ENCODE results near the gene SMARCAL1.

SMARCAL1 gene

GRCh38 chr2:216391401-216391800 is 20.9 kb upstream of the SMARCAL1 start:
- no peak overlapping the region for H3K4me3 ChIP-seq (ENCODE audit: low read depth, low read length)
- DNase-seq (ENCODE audit: low read depth) = no peak

- H3K4me3 ChIP-seq (ENCODE audit: low read depth, low read length) = no peak overlapping the region
- DNase-seq (ENCODE audit: low read depth) = no peak
Observed at GRCh38 chr2:216392018-216392562, 20.2 kb upstream of the SMARCAL1 start.

GRCh38 chr2:216392945-216393840 is 19.1 kb upstream of the SMARCAL1 start:
- DNase-seq (ENCODE audit: low read depth) = no peak
- no peak overlapping the region for H3K4me3 ChIP-seq (ENCODE audit: low read depth, low read length)

- no peak for DNase-seq (ENCODE audit: low read depth)
- no peak overlapping the region for H3K4me3 ChIP-seq (ENCODE audit: low read depth, low read length)
Observed at GRCh38 chr2:216394881-216395280, 17.4 kb upstream of the SMARCAL1 start.

- H3K4me3 ChIP-seq (ENCODE audit: low read depth, low read length) = no peak overlapping the region
- no peak for DNase-seq (ENCODE audit: low read depth)
Observed at GRCh38 chr2:216399621-216400020, 12.7 kb upstream of the SMARCAL1 start.

GRCh38 chr2:216402751-216403150 is 9.5 kb upstream of the SMARCAL1 start:
- DNase-seq (ENCODE audit: low read depth) = no peak
- no peak overlapping the region for H3K4me3 ChIP-seq (ENCODE audit: low read depth, low read length)

- no peak for DNase-seq (ENCODE audit: low read depth)
- no peak overlapping the region for H3K4me3 ChIP-seq (ENCODE audit: low read depth, low read length)
Observed at GRCh38 chr2:216404010-216404618, 8.2 kb upstream of the SMARCAL1 start.

GRCh38 chr2:216405588-216405987 is 6.7 kb upstream of the SMARCAL1 start:
- DNase-seq (ENCODE audit: low read depth) = no peak
- no peak overlapping the region for H3K4me3 ChIP-seq (ENCODE audit: low read depth, low read length)

GRCh38 chr2:216406826-216407225 is 5.5 kb upstream of the SMARCAL1 start:
- no peak overlapping the region for H3K4me3 ChIP-seq (ENCODE audit: low read depth, low read length)
- DNase-seq (ENCODE audit: low read depth) = no peak

GRCh38 chr2:216408426-216409290 is 3.6 kb upstream of the SMARCAL1 start:
- no peak for DNase-seq (ENCODE audit: low read depth)
- H3K4me3 ChIP-seq (ENCODE audit: low read depth, low read length) = no peak overlapping the region

- no peak for DNase-seq (ENCODE audit: low read depth)
Observed at GRCh38 chr2:216410550-216410949, 1.7 kb upstream of the SMARCAL1 start.

GRCh38 chr2:216413882-216414281 is 1.6 kb downstream of the SMARCAL1 start:
- H3K4me3 ChIP-seq (ENCODE audit: low read depth, low read length) = no peak overlapping the region
- no peak for DNase-seq (ENCODE audit: low read depth)

More at GRCh38 chr2:216410550-216410949, 1.7 kb upstream of the SMARCAL1 start:
- no peak overlapping the region for H3K4me3 ChIP-seq (ENCODE audit: low read depth, low read length)

GRCh38 chr2:216414772-216415319 is 2.6 kb downstream of the SMARCAL1 start:
- H3K4me3 ChIP-seq (ENCODE audit: low read depth, low read length) = no peak overlapping the region
- DNase-seq (ENCODE audit: low read depth) = no peak

GRCh38 chr2:216415541-216415940 is 3.3 kb downstream of the SMARCAL1 start:
- H3K4me3 ChIP-seq (ENCODE audit: low read depth, low read length) = no peak overlapping the region
- DNase-seq (ENCODE audit: low read depth) = no peak

GRCh38 chr2:216416571-216417307 is 4.5 kb downstream of the SMARCAL1 start:
- H3K4me3 ChIP-seq (ENCODE audit: low read depth, low read length) = no peak overlapping the region
- no peak for DNase-seq (ENCODE audit: low read depth)

- H3K4me3 ChIP-seq (ENCODE audit: low read depth, low read length) = no peak overlapping the region
- DNase-seq (ENCODE audit: low read depth) = no peak
Observed at GRCh38 chr2:216418981-216419380, 6.7 kb downstream of the SMARCAL1 start.

GRCh38 chr2:216420367-216421101 is 8.2 kb downstream of the SMARCAL1 start:
- no peak for DNase-seq (ENCODE audit: low read depth)

GRCh38 chr2:216423071-216423470 is 10.8 kb downstream of the SMARCAL1 start:
- no peak for DNase-seq (ENCODE audit: low read depth)
- no peak overlapping the region for H3K4me3 ChIP-seq (ENCODE audit: low read depth, low read length)

More at GRCh38 chr2:216420367-216421101, 8.2 kb downstream of the SMARCAL1 start:
- H3K4me3 ChIP-seq (ENCODE audit: low read depth, low read length) = no peak overlapping the region
